T-helper 1 cell treated with Interleukin-12 subunit alpha and Interleukin-12 subunit beta and Interleukin-4 antibody, amounts not matched to agents 30 ng/mL and 1 ng/mL, for 36 hours (primary cell): Measurements from ENCODE around the gene ELAVL1. TPM values are rescaled to one million over a fixed set of nuclear protein-coding genes. Genes with fewer than 3 reads are reported as not detected.

Experiments used
- intact Hi-C: fragments of 100-400 bp; cut with micrococcal nuclease; formaldehyde crosslinking; loops from one replicate; pipeline ENCODE4 v1.15.1; 2024
- total RNA-seq: library from RNA; stranded (reverse); gene quantifications from 2 replicates; pipeline ENCODE4 v1.2.3, GENCODE V29; 2022

Gene ELAVL1
- total RNA-seq, 1 donor from 2014 or later = 128 TPM

DNA sequence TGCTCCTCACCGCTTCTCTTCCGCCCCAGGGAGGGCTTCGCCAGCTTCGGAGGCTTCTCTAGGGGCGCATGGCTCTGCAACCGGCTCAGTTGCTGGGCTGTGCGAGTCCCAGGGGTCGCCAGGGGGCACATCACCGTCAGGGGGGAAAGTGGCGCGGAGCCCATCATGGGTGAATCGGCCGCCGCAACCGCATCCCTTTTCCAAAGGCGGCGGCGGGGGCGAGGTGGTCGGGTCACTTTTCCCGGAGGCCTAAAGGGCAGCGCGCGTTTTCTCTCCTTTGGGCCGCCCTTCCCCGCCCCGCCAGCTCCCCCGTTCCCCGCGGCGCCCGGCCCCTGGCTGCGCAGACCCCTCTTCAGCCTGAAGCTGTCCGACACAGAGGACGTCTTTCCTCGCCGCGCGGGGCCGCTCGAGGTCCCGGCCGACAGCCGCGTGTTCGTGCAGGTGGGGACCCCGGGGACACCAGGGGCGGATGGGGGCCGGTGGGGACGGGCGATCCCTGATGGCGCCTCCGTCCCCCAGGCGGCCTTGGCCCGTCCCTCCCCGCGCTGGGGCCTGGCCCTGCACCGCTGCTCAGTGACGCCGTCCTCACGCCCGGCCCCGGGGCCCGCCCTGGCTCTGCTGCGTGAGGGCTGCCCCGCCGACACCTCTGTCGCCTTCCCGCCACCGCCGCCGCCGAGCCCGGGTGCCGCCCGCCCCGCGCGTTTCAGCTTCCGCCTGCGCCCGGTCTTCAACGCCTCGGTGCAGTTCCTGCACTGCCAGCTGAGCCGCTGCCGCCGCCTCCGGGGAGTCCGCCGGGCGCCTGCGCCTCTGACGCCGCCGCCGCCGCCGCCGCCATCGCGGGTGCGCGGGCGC lies 89.1 kb downstream of the ELAVL1 start:
- intact Hi-C loops = loop anchor here (1.0 kb wide), 1 partner anchor 13 kb away; the partner anchor contains the start of gene MAP2K7

- intact Hi-C loops = loop anchor here (1.0 kb wide), 1 partner anchor 12 kb away; the partner anchor contains the start of gene MAP2K7
These were observed 90.0 kb downstream of the ELAVL1 start for GRCh38 chr19:7915250-7916102.

DNA sequence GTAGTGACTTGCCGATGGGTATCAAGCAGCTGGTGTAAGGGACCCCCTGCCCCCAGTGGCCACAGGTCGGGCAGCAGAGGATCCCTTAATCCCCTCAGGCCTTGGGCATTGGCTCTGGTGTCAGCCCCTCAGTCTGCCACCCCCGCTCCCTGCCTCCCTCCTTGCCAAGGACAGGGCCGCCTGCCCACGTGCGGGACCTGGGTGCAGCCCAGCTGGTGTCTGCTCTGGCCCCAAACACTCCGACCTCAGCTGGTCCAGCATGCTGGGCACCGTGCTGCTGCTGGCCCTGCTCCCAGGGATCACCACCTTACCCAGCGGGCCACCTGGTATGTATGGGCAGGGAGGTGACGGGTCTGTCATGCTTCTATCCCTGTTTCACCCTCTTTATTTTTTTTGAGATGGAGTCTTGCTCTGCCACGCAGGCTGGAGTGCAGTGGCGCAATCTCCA lies 90.8 kb downstream of the ELAVL1 start, which contains the start of gene TGFBR3L:
Gene TGFBR3L, plus strand, starts transcription at position 233 of the 448 bp plus-strand sequence.
- intact Hi-C loops = no loop called here

DNA sequence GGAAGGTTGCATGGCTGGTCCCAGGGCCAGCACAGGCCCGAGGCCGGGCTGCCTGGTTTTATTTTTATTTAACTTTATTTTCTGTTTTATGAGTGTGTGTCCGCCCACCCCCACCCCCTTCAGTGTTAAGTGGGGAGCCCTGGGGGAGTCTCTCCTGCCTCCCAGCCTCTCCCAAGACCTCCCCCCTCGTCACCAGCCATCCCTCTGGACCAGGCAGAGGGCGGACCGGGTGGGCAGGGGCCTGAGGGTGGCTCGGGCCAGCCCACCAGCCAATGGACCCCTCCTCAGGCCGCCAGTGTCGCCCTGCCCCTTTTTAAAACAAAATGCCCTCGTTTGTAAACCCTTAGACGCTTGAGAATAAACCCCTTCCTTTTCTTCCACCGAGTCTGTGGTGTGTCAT lies 91.3 kb downstream of the ELAVL1 start:
- intact Hi-C loops = no loop called here

DNA sequence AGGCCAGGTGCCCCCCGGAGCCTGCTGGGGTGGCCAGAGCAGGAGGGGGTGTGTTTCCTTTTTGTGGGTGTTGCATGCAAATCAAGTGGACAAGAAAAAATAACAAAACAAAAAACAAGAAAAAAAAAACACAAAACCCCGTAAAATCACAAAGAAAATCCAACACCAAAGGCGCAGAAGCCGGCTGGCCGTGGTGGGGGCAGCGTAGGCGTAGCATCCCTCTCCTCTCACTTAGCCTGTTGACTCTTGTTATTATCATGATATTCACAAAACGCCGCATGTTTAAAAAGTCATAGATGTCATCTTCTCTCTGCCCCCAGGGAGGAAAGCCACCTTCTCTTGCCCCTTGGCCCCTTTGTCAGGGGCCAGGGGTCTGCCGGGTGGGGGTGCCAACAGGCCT lies 91.8 kb downstream of the ELAVL1 start:
- intact Hi-C loops = no loop called here

- intact Hi-C loops = no loop called here
These were observed 92.5 kb downstream of the ELAVL1 start for GRCh38 chr19:7912697-7913564.

DNA sequence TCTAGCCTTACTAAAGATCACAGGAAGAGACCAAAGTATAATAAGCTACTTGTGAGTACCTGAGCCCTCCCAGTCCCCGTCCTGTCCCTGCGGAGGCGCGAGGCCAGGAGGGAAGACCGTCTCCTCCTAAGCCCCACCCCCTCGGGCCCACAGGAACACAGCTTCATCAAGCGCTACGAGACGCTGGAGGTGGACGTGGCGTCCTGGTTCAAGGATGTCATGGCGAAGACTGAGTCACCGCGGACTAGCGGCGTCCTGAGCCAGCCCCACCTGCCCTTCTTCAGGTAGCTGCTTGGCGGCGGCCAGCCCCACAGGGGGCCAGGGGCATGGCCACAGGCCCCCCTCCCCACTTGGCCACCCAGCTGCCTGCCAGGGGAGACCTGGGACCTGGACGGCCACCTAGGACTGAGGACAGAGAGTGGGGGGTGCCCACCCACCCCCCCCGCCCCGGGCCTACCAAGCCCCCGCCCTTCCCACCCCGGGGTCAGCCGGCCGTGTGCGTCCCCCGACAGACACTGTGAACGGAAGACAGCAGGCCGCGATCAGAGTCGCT lies 93.2 kb downstream of the ELAVL1 start:
- intact Hi-C loops = no loop called here

DNA sequence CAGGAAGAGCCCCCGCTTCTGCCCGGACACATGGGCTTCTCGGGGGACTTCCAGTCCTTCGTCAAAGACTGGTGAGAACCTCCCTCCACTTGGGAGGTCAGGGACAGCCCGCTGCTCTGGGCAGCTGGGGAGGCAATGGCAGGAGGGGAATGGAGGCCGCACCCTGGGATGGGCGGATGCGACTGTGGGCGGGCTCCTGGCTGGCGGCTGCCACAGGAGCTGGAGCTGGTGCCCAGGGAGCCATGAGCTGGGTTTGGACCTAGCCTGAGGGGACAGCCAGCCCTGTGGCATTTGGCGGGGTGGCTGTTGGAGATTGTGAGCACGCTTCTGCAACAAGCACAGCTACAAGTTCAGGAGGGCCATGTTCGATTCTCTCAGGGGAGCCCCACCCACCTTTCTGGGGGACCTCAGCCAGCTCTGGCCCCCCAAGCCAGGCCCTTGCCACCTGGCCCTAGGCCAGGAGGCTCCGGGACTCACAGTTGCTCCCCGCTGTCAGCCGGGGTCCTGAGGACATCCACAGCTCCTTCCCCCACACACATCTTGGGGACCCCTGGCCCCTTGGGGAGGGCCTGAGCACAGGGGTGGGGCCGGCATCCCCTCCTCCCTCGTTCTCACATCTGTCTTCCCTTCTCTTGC lies 93.8 kb downstream of the ELAVL1 start:
- intact Hi-C loops = no loop called here

DNA sequence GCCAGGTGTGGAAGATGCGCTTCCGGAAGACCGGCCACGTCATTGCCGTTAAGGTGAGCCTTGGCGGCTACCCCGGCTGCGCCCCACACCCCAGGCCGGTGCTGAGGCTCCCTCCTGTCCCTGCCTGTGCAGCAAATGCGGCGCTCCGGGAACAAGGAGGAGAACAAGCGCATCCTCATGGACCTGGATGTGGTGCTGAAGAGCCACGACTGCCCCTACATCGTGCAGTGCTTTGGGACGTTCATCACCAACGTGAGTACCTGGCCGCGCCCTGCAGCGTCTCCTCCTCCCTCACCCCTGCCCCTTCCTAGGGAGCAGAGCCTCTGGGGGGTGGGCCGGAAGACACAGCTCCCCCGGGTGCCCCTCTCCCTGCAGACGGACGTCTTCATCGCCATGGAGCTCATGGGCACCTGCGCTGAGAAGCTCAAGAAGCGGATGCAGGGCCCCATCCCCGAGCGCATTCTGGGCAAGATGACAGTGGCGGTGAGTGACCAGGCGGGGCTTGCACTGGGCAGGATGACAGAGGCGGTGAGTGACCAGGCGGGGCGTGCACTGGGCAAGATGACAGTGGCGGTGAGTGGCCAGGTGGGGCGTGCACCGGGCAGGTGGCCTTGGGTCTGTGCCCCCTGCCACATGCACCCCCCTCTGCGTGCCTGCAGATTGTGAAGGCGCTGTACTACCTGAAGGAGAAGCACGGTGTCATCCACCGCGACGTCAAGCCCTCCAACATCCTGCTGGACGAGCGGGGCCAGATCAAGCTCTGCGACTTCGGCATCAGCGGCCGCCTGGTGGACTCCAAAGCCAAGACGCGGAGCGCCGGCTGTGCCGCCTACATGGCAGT lies 94.9 kb downstream of the ELAVL1 start:
- intact Hi-C loops = no loop called here

GRCh38 chr19:7909471-7910067 lies 95.9 kb downstream of the ELAVL1 start:
- intact Hi-C loops = no loop called here

- intact Hi-C loops = no loop called here
These were observed 96.5 kb downstream of the ELAVL1 start for GRCh38 chr19:7908742-7909461.

Other genes starting within 250 kb of the ELAVL1 start
- not detected in 2 replicates for gene CLEC4M, start 242.4 kb downstream of the ELAVL1 start, total RNA-seq
- 9.1 and 9.6 TPM in 2 replicates for gene EVI5L, start 175.4 kb downstream of the ELAVL1 start, total RNA-seq
- 0.22 and 0.34 TPM in 2 replicates for gene PRR36, start 131.3 kb downstream of the ELAVL1 start, total RNA-seq
- gene LRRC8E, start 117.1 kb downstream of the ELAVL1 start, total RNA-seq = not detected in 2 replicates
- gene MAP2K7, start 101.8 kb downstream of the ELAVL1 start, total RNA-seq = 45.6 and 48.7 TPM in 2 replicates
- gene TGFBR3L, start 90.8 kb downstream of the ELAVL1 start, total RNA-seq = 4.6 TPM in 2 replicates
- gene SNAPC2, start 85.3 kb downstream of the ELAVL1 start, total RNA-seq = 22.5 and 28.5 TPM in 2 replicates
- gene CTXN1, start 79.5 kb downstream of the ELAVL1 start, total RNA-seq = not detected in 2 replicates
- 67.4 and 73.7 TPM in 2 replicates for gene TIMM44, start 62.0 kb downstream of the ELAVL1 start, total RNA-seq
- gene CCL25, start 47.1 kb upstream of the ELAVL1 start, total RNA-seq = 0.59 and 0.91 TPM in 2 replicates
- 0.02 TPM in 2 replicates for gene FBN3, start 144.0 kb upstream of the ELAVL1 start, total RNA-seq
- gene CERS4, start 203.7 kb upstream of the ELAVL1 start, total RNA-seq = 29.8 and 37.2 TPM in 2 replicates